Measurements from ENCODE around the gene SCN2B.

- TF ChIP-seq, protein P1, sequence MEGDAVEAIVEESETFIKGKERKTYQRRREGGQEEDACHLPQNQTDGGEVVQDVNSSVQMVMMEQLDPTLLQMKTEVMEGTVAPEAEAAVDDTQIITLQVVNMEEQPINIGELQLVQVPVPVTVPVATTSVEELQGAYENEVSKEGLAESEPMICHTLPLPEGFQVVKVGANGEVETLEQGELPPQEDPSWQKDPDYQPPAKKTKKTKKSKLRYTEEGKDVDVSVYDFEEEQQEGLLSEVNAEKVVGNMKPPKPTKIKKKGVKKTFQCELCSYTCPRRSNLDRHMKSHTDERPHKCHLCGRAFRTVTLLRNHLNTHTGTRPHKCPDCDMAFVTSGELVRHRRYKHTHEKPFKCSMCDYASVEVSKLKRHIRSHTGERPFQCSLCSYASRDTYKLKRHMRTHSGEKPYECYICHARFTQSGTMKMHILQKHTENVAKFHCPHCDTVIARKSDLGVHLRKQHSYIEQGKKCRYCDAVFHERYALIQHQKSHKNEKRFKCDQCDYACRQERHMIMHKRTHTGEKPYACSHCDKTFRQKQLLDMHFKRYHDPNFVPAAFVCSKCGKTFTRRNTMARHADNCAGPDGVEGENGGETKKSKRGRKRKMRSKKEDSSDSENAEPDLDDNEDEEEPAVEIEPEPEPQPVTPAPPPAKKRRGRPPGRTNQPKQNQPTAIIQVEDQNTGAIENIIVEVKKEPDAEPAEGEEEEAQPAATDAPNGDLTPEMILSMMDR (conservative IDR thresholded peaks at IDR 0.05; ENCODE audit: low read depth, low read length) = no peak
- no peak for TF ChIP-seq EZH2 (IDR thresholded peaks at IDR 0.05; ENCODE audit: borderline replicate concordance, low read depth, low read length, poor library complexity, severe bottlenecking)
Observed at GRCh38 chr11:118147502-118147901, 28.9 kb downstream of the SCN2B start.

All from A673 (cell line).